GM10266 (cell line): ENCODE results near the gene CHAF1B.

Source experiments
- DNase-seq: peaks from one replicate; pipeline ENCODE4 v3.0.0; 2012; ENCODE audit errors: extremely low spot score
- TF ChIP-seq, protein P1 (sequence below): IDR thresholded peaks from 2 replicates; pipeline ENCODE4 v1.5.1; 2012; ENCODE audit warnings: mild to moderate bottlenecking, low read depth; ENCODE audit not compliant: control insufficient read depth, insufficient read depth; ENCODE audit errors: missing control alignments

Gene CHAF1B

DNA sequence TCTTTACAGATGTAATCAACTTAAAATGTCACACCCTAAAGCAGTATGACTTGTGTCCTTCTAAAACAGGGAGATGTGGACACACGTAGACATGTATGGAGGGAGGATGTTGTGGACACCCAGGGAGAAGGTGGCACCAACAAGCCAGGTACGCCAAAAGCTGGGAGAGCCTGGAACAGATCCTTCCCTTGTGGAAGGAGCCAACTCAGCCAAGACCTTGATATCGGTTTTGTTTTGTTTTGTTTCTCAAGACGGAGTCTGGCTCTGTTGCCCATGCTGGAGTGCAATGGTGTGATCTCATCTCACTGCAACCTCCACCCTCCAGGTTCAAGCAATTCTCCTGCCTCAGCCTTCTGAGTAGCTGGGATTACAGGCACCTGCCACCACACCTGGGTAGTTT is 45.6 kb downstream of the CHAF1B start:
- no peak for DNase-seq
- TF ChIP-seq, protein P1, sequence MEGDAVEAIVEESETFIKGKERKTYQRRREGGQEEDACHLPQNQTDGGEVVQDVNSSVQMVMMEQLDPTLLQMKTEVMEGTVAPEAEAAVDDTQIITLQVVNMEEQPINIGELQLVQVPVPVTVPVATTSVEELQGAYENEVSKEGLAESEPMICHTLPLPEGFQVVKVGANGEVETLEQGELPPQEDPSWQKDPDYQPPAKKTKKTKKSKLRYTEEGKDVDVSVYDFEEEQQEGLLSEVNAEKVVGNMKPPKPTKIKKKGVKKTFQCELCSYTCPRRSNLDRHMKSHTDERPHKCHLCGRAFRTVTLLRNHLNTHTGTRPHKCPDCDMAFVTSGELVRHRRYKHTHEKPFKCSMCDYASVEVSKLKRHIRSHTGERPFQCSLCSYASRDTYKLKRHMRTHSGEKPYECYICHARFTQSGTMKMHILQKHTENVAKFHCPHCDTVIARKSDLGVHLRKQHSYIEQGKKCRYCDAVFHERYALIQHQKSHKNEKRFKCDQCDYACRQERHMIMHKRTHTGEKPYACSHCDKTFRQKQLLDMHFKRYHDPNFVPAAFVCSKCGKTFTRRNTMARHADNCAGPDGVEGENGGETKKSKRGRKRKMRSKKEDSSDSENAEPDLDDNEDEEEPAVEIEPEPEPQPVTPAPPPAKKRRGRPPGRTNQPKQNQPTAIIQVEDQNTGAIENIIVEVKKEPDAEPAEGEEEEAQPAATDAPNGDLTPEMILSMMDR, result no peak

DNA sequence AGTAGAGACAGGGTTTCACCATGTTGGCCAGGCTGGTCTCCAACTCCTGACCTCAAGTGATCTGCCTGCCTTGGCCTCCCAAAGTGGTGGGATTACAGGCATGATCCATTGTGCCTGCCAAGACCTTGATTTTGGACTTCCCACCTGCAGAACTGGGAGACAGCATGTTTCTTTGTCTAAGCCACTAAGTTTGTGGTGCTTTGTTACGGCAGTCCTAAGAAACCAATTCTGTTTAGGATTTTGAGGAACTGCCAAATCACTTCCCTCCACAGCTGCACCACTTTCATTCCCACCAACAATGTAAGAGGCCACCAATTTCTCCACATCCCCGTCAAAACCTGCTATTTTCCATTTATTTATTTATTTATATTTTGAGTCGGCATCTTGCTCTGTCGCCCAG is 46.1 kb downstream of the CHAF1B start:
- TF ChIP-seq, protein P1, result no peak
- DNase-seq, result no peak

DNA sequence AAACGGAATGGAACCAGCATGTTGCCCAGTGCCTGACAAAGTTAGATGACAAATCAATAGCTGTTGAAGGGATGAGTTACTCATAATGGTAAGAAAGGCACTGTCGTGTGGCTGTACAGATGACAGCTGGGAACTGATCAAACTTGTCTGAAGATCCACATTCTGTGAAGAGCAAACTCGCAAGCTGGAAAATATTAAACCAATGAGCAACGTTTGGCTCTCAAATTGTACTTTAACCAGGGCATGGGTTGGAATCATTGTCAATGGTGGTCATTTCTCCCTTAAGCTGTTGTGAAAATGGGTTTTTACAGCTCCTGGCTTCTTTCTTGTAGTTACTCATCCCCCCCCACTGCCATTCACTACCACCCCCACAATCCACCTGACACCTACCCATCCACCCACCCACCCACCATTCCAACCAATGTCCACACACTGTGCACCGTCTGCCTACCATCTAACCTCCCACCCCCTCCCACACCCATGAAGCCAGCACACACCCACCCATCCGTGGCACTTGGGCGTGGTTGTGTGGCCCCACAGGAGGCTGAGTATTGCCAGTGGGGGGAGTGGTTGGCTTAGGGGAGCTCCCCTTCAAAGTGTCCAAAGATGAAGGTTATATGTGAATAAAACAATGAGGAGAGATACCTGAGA is 48.0 kb downstream of the CHAF1B start:
- no peak for DNase-seq
- TF ChIP-seq, protein P1, result no peak

DNA sequence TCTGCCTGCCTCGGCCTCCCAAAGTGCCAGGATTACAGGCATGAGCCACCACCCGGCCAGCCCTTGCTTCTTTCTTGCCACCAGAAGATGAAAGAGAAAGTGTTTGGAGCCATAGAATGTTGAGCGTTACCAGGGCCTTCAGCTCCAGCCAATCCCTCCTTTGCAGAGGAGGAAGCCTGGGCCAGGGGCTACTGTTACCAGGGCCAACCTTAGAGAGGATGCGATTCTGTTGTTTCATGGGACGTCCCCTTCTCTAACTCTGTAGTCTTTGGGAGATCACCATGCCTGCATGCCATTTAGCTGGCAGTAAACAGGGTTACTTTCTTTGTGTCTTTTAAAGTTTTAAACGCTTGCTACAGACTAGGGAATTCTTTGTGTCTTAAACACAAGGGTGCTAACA is 49.0 kb downstream of the CHAF1B start:
- DNase-seq, result no peak
- TF ChIP-seq, protein P1, result no peak

DNA sequence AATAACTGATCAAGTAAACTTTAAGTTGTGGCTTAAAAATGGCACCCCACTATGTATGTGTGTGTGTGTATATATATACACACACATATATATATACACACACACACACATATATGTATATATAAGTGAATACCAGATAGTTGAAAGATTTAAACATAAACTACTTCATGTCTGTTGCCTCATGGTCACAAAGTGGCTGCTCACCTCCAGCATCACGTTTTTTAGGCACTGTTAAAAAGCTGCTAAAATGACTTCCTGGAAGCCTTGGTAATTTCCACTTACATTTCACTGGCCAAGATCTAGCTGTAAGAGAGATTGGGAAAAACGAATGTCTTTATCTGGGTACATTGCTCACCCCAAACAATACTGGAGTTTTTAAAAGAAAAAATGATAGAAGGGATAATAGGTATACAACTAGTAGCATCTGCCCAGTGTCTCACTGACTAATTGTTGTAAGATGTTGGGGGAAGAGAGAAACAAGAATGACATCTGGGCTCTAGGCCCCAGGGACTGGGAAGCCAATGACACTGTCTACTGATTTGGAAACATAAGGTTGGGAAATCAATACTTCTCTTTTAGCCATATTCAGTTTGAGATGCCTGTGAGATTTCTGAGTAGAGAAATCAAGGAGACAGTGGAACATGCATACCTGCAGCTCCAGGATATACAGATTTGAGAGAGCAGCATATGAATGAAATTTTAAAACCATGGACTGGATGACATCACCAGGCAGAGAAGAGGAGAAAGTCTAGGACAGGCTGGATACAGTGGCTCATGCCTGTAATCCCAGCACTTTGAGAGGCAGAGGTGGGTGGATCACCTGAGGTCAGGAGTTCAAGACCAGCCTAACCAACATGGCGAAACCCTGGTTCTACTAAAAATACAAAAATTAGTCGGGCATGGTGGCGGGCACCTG is 51.9 kb downstream of the CHAF1B start:
- TF ChIP-seq, protein P1, result no peak
- no peak for DNase-seq

DNA sequence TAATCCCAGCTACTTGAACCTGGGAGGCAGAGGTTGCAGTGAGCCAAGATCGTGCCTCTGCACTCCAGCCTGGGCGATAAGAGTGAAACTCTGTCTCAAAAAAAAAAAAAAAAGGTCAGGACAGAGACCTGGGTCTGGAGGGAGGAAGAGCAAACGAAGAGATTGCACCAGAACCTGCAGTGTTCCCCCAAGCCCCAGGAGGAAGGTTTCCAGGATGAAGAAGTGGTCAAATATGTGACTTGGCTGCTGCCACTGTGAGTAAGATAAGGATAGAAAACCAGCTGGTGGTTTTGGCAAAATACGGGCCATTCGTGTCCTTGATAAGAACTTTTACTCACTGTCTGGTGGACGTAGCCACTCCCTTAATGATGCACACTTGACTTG is 52.5 kb downstream of the CHAF1B start:
- DNase-seq, result no peak
- TF ChIP-seq, protein P1, result no peak

GRCh38 chr21:36441715-36442114 is 56.5 kb downstream of the CHAF1B start:
- TF ChIP-seq, protein P1, result no peak
- DNase-seq, result no peak
